ENCODE results near the gene TADA2B. TPM values are rescaled to one million over a fixed set of nuclear protein-coding genes. Genes with fewer than 3 reads are reported as not detected.
"Not testable (repeated sequence)": the region's sequence is repeated elsewhere in the genome, so short reads cannot be mapped to it uniquely, and the experiment has no call there.

Gene TADA2B
- total and polyA plus RNA-seq, 5 donors from 2014 or later, result 3.0 to 36.6 (median 3.6) TPM

GRCh38 chr4:7089213-7089986 is 46.2 kb downstream of the TADA2B start:
- ATAC-seq (ENCODE audit: low read depth in 2 of 2) (no peak), DNase-seq (no peak)
- H3K27ac Mint-ChIP-seq, result no peak overlapping the region

GRCh38 chr4:7092026-7092425 is 48.9 kb downstream of the TADA2B start:
- H3K27me3 ChIP-seq (ENCODE audit: control insufficient read depth, insufficient read depth, low read length), result peaks cover 11% of the 10 kb centered on the region
- no peaks in the 10 kb centered on the region for H3K36me3 ChIP-seq (ENCODE audit: control insufficient read depth, insufficient read depth, low read length)
- Mint-ChIP-seq H3K9me3 (peaks cover 0 to 2% (median 0%) of the 10 kb centered on the region in 7 donors), H3K4me1 (no peaks in the 10 kb centered on the region), H3K36me3 (no peaks in the 10 kb centered on the region), H3K27me3 (peaks cover 54% of the 10 kb centered on the region), H3K4me3 (no peak overlapping the region), H3K27ac (no peak overlapping the region)
- peaks cover 0 to under 1% of the 10 kb centered on the region in 2 experiments for H3K9me3 ChIP-seq (ENCODE audit: control insufficient read depth in 2 of 2, low read length in 2 of 2)
- no peak overlapping the region for H3K4me3 ChIP-seq (ENCODE audit: low read depth, low read length)
- H3K27ac ChIP-seq (ENCODE audit: insufficient read depth, low read length, poor library complexity, severe bottlenecking), result no peak overlapping the region
- DNase-seq (no peak), ATAC-seq (ENCODE audit: low read depth in 2 of 2) (no peak)
- H3K4me1 ChIP-seq (ENCODE audit: control insufficient read depth, insufficient read depth, low read length, poor library complexity, severe bottlenecking), result no peaks in the 10 kb centered on the region

More at GRCh38 chr4:7089213-7089986, 46.2 kb downstream of the TADA2B start:
- Histone ChIP-seq H3K4me3 (ENCODE audit: low read depth, low read length) (no peak overlapping the region), H3K27me3 (ENCODE audit: control insufficient read depth, insufficient read depth, low read length) (peaks cover 23% of the 10 kb centered on the region), H3K9me3 (ENCODE audit: control insufficient read depth in 2 of 2, low read length in 2 of 2) (peaks cover 6 to 8% of the 10 kb centered on the region in 2 experiments), H3K27ac (ENCODE audit: insufficient read depth, low read length, poor library complexity, severe bottlenecking) (no peak overlapping the region), H3K4me1 (ENCODE audit: control insufficient read depth, insufficient read depth, low read length, poor library complexity, severe bottlenecking) (no peaks in the 10 kb centered on the region), H3K36me3 (ENCODE audit: control insufficient read depth, insufficient read depth, low read length) (no peaks in the 10 kb centered on the region)
- Mint-ChIP-seq H3K27me3 (peaks cover 67% of the 10 kb centered on the region), H3K4me1 (peaks cover 0 to 4% (median under 1%) of the 10 kb centered on the region in 4 donors), H3K36me3 (no peaks in the 10 kb centered on the region), H3K9me3 (peaks cover 0 to 4% (median 0%) of the 10 kb centered on the region in 7 donors), H3K4me3 (no peak overlapping the region)

- Histone ChIP-seq H3K9me3 (ENCODE audit: control insufficient read depth in 2 of 2, low read length in 2 of 2) (no peaks in the 10 kb centered on the region), H3K27me3 (ENCODE audit: control insufficient read depth, insufficient read depth, low read length) (peaks cover 7% of the 10 kb centered on the region), H3K4me1 (ENCODE audit: control insufficient read depth, insufficient read depth, low read length, poor library complexity, severe bottlenecking) (no peaks in the 10 kb centered on the region), H3K27ac (ENCODE audit: insufficient read depth, low read length, poor library complexity, severe bottlenecking) (no peak overlapping the region), H3K4me3 (ENCODE audit: low read depth, low read length) (no peak overlapping the region), H3K36me3 (ENCODE audit: control insufficient read depth, insufficient read depth, low read length) (no peaks in the 10 kb centered on the region)
- Mint-ChIP-seq H3K27ac (no peak overlapping the region), H3K9me3 (no peaks in the 10 kb centered on the region), H3K36me3 (no peaks in the 10 kb centered on the region), H3K4me1 (no peaks in the 10 kb centered on the region), H3K27me3 (peaks cover 43% of the 10 kb centered on the region), H3K4me3 (no peak overlapping the region)
- DNase-seq, result no peak
- ATAC-seq (ENCODE audit: low read depth in 2 of 2), result no peak
Observed at GRCh38 chr4:7094916-7095315, 51.7 kb downstream of the TADA2B start.

- Mint-ChIP-seq H3K9me3 (no peaks in the 10 kb centered on the region), H3K36me3 (no peaks in the 10 kb centered on the region), H3K27ac (no peak overlapping the region), H3K27me3 (peaks cover 43% of the 10 kb centered on the region), H3K4me1 (peaks cover 0 to 2% (median 0%) of the 10 kb centered on the region in 4 donors), H3K4me3 (no peak overlapping the region)
- H3K4me3 ChIP-seq (ENCODE audit: low read depth, low read length), result no peak overlapping the region
- peaks cover 7% of the 10 kb centered on the region for H3K27me3 ChIP-seq (ENCODE audit: control insufficient read depth, insufficient read depth, low read length)
- H3K4me1 ChIP-seq (ENCODE audit: control insufficient read depth, insufficient read depth, low read length, poor library complexity, severe bottlenecking), result no peaks in the 10 kb centered on the region
- DNase-seq (no peak), ATAC-seq (ENCODE audit: low read depth in 2 of 2) (no peak)
- no peak overlapping the region for H3K27ac ChIP-seq (ENCODE audit: insufficient read depth, low read length, poor library complexity, severe bottlenecking)
- H3K9me3 ChIP-seq (ENCODE audit: control insufficient read depth in 2 of 2, low read length in 2 of 2), result no peaks in the 10 kb centered on the region
- no peaks in the 10 kb centered on the region for H3K36me3 ChIP-seq (ENCODE audit: control insufficient read depth, insufficient read depth, low read length)
Observed at GRCh38 chr4:7095611-7096155, 52.5 kb downstream of the TADA2B start.

GRCh38 chr4:7096236-7096635 is 53.1 kb downstream of the TADA2B start:
- H3K4me1 ChIP-seq (ENCODE audit: control insufficient read depth, insufficient read depth, low read length, poor library complexity, severe bottlenecking), result no peaks in the 10 kb centered on the region
- H3K4me1 Mint-ChIP-seq, result peaks cover 0 to 3% (median under 1%) of the 10 kb centered on the region in 4 donors
- H3K27me3 ChIP-seq (ENCODE audit: control insufficient read depth, insufficient read depth, low read length), result peaks cover 6% of the 10 kb centered on the region
- no peak overlapping the region for H3K4me3 Mint-ChIP-seq
- peaks cover 43% of the 10 kb centered on the region for H3K27me3 Mint-ChIP-seq
- no peak overlapping the region for H3K4me3 ChIP-seq (ENCODE audit: low read depth, low read length)
- DNase-seq (no peak), ATAC-seq (ENCODE audit: low read depth in 2 of 2) (no peak)
- no peak overlapping the region for H3K27ac ChIP-seq (ENCODE audit: insufficient read depth, low read length, poor library complexity, severe bottlenecking)
- H3K36me3 Mint-ChIP-seq, result no peaks in the 10 kb centered on the region
- H3K9me3 ChIP-seq (ENCODE audit: control insufficient read depth in 2 of 2, low read length in 2 of 2), result no peaks in the 10 kb centered on the region
- H3K9me3 Mint-ChIP-seq, result no peaks in the 10 kb centered on the region
- no peaks in the 10 kb centered on the region for H3K36me3 ChIP-seq (ENCODE audit: control insufficient read depth, insufficient read depth, low read length)
- no peak overlapping the region for H3K27ac Mint-ChIP-seq

GRCh38 chr4:7101692-7102515 is 58.7 kb downstream of the TADA2B start:
- Histone ChIP-seq H3K27me3 (ENCODE audit: control insufficient read depth, insufficient read depth, low read length) (no peaks in the 10 kb centered on the region), H3K9me3 (ENCODE audit: control insufficient read depth in 2 of 2, low read length in 2 of 2) (no peaks in the 10 kb centered on the region), H3K27ac (ENCODE audit: insufficient read depth, low read length, poor library complexity, severe bottlenecking) (no peak overlapping the region), H3K4me3 (ENCODE audit: low read depth, low read length) (peak overlapping the region; percentile 67), H3K36me3 (ENCODE audit: control insufficient read depth, insufficient read depth, low read length) (no peaks in the 10 kb centered on the region), H3K4me1 (ENCODE audit: control insufficient read depth, insufficient read depth, low read length, poor library complexity, severe bottlenecking) (peaks cover 21% of the 10 kb centered on the region)
- ATAC-seq (ENCODE audit: low read depth in 2 of 2) (peak; percentile 50 to 55), DNase-seq (peak; percentile 34 to 63 (median 46))
- peak overlapping the region; percentile 89 to 94 (median 92) for H3K4me3 Mint-ChIP-seq
- H3K27me3 Mint-ChIP-seq, result peaks cover 13% of the 10 kb centered on the region
- peaks cover 0 to 30% (median 9%) of the 10 kb centered on the region in 4 donors for H3K4me1 Mint-ChIP-seq
- peaks cover 0 to 2% (median 0%) of the 10 kb centered on the region in 7 donors for H3K9me3 Mint-ChIP-seq
- H3K36me3 Mint-ChIP-seq, result no peaks in the 10 kb centered on the region
- H3K27ac Mint-ChIP-seq, result peak overlapping the region in 1 of 3 donors; percentile 84

- H3K36me3 ChIP-seq (ENCODE audit: control insufficient read depth, insufficient read depth, low read length); H3K27ac ChIP-seq (ENCODE audit: insufficient read depth, low read length, poor library complexity, severe bottlenecking); H3K9me3 ChIP-seq (ENCODE audit: control insufficient read depth in 2 of 2, low read length in 2 of 2); H3K27me3 Mint-ChIP-seq; H3K9me3 Mint-ChIP-seq; H3K36me3 Mint-ChIP-seq; H3K27me3 ChIP-seq (ENCODE audit: control insufficient read depth, insufficient read depth, low read length): not testable (repeated sequence)
- H3K27ac Mint-ChIP-seq, result peak overlapping the region in 1 of 3 donors; percentile 84
- peaks cover 0 to 30% (median 9%) of the 10 kb centered on the region in 4 donors for H3K4me1 Mint-ChIP-seq
- DNase-seq (peak in 1 of 3 donors; percentile 10), ATAC-seq (ENCODE audit: low read depth in 2 of 2) (peak in 1 of 2 donors; percentile 4)
- peak overlapping the region; percentile 78 for H3K4me3 ChIP-seq (ENCODE audit: low read depth, low read length)
- H3K4me3 Mint-ChIP-seq, result peak overlapping the region; percentile 89 to 94 (median 92)
- peaks cover 21% of the 10 kb centered on the region for H3K4me1 ChIP-seq (ENCODE audit: control insufficient read depth, insufficient read depth, low read length, poor library complexity, severe bottlenecking)
Observed at GRCh38 chr4:7102516-7102909, 59.3 kb downstream of the TADA2B start.
